C4-2B (cell line): Measurements from ENCODE around the gene ZNF576.

Source experiments
- CTCF ChIP-seq: fragments of 450-650 bp; conservative IDR thresholded peaks from 2 replicates; pipeline ENCODE4 v1.5.1; 2017; ENCODE audit warnings: mild to moderate bottlenecking
- ZFX ChIP-seq: fragments of 450-650 bp; IDR thresholded peaks from 2 replicates; pipeline ENCODE4 v1.6.1; 2017

- no peak for TF ChIP-seq CTCF
- no peak for TF ChIP-seq ZFX
Observed at GRCh38 chr19:43626838-43627237, 30.4 kb downstream of the ZNF576 start.
